H1 (cell line): ENCODE results near the gene OR3A2. TPM values are rescaled to one million over a fixed set of nuclear protein-coding genes. Genes with fewer than 3 reads are reported as not detected.

Experiments used
- CTCF ChIP-seq, 3 experiments: IDR thresholded peaks; 1 replicate in 2 of 3; 2 replicates in 1 of 3; pipeline versions ENCODE4 v1.5.1 to v1.6.1; 2011; ENCODE audit warnings: low read length in 3 of 3, mild to moderate bottlenecking in 3 of 3, inconsistent platforms in 2 of 3, low read depth in 1 of 3, moderate library complexity in 1 of 3; ENCODE audit not compliant: insufficient read depth in 1 of 3; ENCODE audit errors: control extremely low read depth in 1 of 3
- polyA plus RNA-seq, 7 experiments: library from polyadenylated mRNA; depleted of rRNA in 3 of 7; stranded (reverse) in 5 of 7; unstranded in 2 of 7; fragments of >200 nt in 5 of 7; fragments of 200-250 nt in 2 of 7; gene quantifications; 1 replicate in 5 of 7; 2 replicates in 1 of 7; 4 replicates in 1 of 7; pipeline versions ENCODE4 v1.2.1 to v1.2.3, GENCODE V29; 2011 to 2013; ENCODE audit warnings: missing spikeins in 2 of 7, mixed read lengths in 2 of 7
- total RNA-seq: library from RNA; stranded (reverse); fragmentation: NEBNext Ultra II Directional; extraction: Animal tissue kit (Norgen Biotek cat#: 25700); gene quantifications from 2 replicates; pipeline ENCODE4 v1.2.1, GENCODE V29; 2021

The OR3A2 gene
- total and polyA plus RNA-seq, 2 of the 8 experiments (the other 6 are each of a cell fraction or from before 2014, with no cell fraction given): not detected

GRCh38 chr17:3316836-3317235, 69.3 kb downstream of the OR3A2 start (continued):
- no peak for TF ChIP-seq CTCF (IDR thresholded peaks at IDR 0.05; ENCODE audit: control extremely low read depth in 1 of 3, insufficient read depth in 1 of 3, low read depth in 1 of 3, low read length in 3 of 3)
